ENCODE data around the gene ST8SIA5. TPM values are rescaled to one million over a fixed set of nuclear protein-coding genes. Genes with fewer than 3 reads are reported as not detected.

ST8SIA5 gene
- total RNA-seq, 1 experiment from 2014 or later: 0.54 TPM

GRCh38 chr18:46649071-46649862 is 107.6 kb downstream of the ST8SIA5 start:
- Histone ChIP-seq H3K9me2 (ENCODE audit: insufficient read depth) (no peaks in the 10 kb centered on the region), H3K27ac (ENCODE audit: low read depth, low read length) (no peak overlapping the region), H3K9me3 (ENCODE audit: control insufficient read depth in 1 of 2, insufficient read depth in 1 of 2, low read depth in 1 of 2, low read length in 2 of 2) (no peaks in the 10 kb centered on the region), H4K20me1 (ENCODE audit: insufficient read depth) (no peaks in the 10 kb centered on the region), H3K27me3 (ENCODE audit: insufficient read depth, low read length) (peaks cover 16% of the 10 kb centered on the region), H3K4me1 (ENCODE audit: control insufficient read depth in 1 of 2, insufficient read depth in 2 of 2, low read length in 2 of 2) (no peaks in the 10 kb centered on the region), H3K4me2 (ENCODE audit: low read length) (no peak overlapping the region), H3K4me3 (replicated peaks in 1 of 2; ENCODE audit: low read depth in 1 of 2, low read length in 2 of 2) (no peak overlapping the region), H3K79me2 (ENCODE audit: insufficient read depth, low read length) (no peaks in the 10 kb centered on the region), H2AFZ (ENCODE audit: low read depth, low read length, poor library complexity, severe bottlenecking) (no peak overlapping the region), H3K9ac (ENCODE audit: low read length) (no peak overlapping the region), H3K36me3 (ENCODE audit: control insufficient read depth in 1 of 2, insufficient read depth in 2 of 2, low read length in 2 of 2) (no peaks in the 10 kb centered on the region)
- ATAC-seq: no peak
- CTCF ChIA-PET: interaction anchor here (2.5 kb wide), 1 partner anchor 9 kb away, joined by 12 read pairs; no protein-coding TSS in a partner anchor
- DNase-seq (ENCODE audit: low read depth, low spot score): no peak
- POLR2A ChIA-PET: no interaction called here
- intact Hi-C loops (cut with micrococcal nuclease): no loop called here
- TF ChIP-seq CEBPB (IDR thresholded peaks at IDR 0.05; ENCODE audit: low read depth) (no peak), TCF7L2 (IDR thresholded peaks at IDR 0.05; ENCODE audit: borderline replicate concordance, extremely low read depth, insufficient read depth, insufficient read length) (no peak), SRF (IDR thresholded peaks at IDR 0.05; ENCODE audit: low read depth) (no peak), YY1 (IDR thresholded peaks at IDR 0.05; ENCODE audit: extremely low read depth, insufficient replicate concordance, low read depth, low read length) (no peak)
- BruUV-seq (replicated peaks): no TSS peak
- RAD21 ChIA-PET (ENCODE audit: low non-redundant PET in 1 of 2, low total read pairs in 2 of 2, uncharacterized antibody in 2 of 2, unreplicated experiment in 2 of 2): no interaction called here

GRCh38 chr18:46646468-46646867 is 110.4 kb downstream of the ST8SIA5 start:
- no peaks in the 10 kb centered on the region for H4K20me1 ChIP-seq (ENCODE audit: insufficient read depth)
- intact Hi-C loops (cut with micrococcal nuclease): no loop called here
- BruUV-seq (replicated peaks): no TSS peak
- no peak overlapping the region for H3K4me3 ChIP-seq (replicated peaks in 1 of 2; ENCODE audit: low read depth in 1 of 2, low read length in 2 of 2)
- no peaks in the 10 kb centered on the region for H3K4me1 ChIP-seq (ENCODE audit: control insufficient read depth in 1 of 2, insufficient read depth in 2 of 2, low read length in 2 of 2)
- ChIA-PET POLR2A (no interaction called here), CTCF (interaction anchor here (1.3 kb wide), 1 partner anchor 23 kb away, joined by 3 read pairs; no protein-coding TSS in a partner anchor), RAD21 (ENCODE audit: low non-redundant PET in 1 of 2, low total read pairs in 2 of 2, uncharacterized antibody in 2 of 2, unreplicated experiment in 2 of 2) (no interaction called here)
- H2AFZ ChIP-seq (ENCODE audit: low read depth, low read length, poor library complexity, severe bottlenecking): no peak overlapping the region
- no peaks in the 10 kb centered on the region for H3K9me2 ChIP-seq (ENCODE audit: insufficient read depth)
- H3K9ac ChIP-seq (ENCODE audit: low read length): no peak overlapping the region
- H3K27me3 ChIP-seq (ENCODE audit: insufficient read depth, low read length): peaks cover 10% of the 10 kb centered on the region
- no peaks in the 10 kb centered on the region for H3K79me2 ChIP-seq (ENCODE audit: insufficient read depth, low read length)
- no peak overlapping the region for H3K27ac ChIP-seq (ENCODE audit: low read depth, low read length)
- ATAC-seq (no peak), DNase-seq (ENCODE audit: low read depth, low spot score) (no peak)
- H3K36me3 ChIP-seq (ENCODE audit: control insufficient read depth in 1 of 2, insufficient read depth in 2 of 2, low read length in 2 of 2): no peaks in the 10 kb centered on the region
- H3K4me2 ChIP-seq (ENCODE audit: low read length): no peak overlapping the region
- TF ChIP-seq ATF3 (IDR thresholded peaks at IDR 0.05) (no peak), ELF1 (IDR thresholded peaks at IDR 0.05; ENCODE audit: borderline replicate concordance, low read depth) (no peak), EZH2 (IDR thresholded peaks at IDR 0.05) (no peak), TCF7L2 (IDR thresholded peaks at IDR 0.05; ENCODE audit: borderline replicate concordance, extremely low read depth, insufficient read depth, insufficient read length) (no peak)
- H3K9me3 ChIP-seq (ENCODE audit: control insufficient read depth in 1 of 2, insufficient read depth in 1 of 2, low read depth in 1 of 2, low read length in 2 of 2): no peaks in the 10 kb centered on the region

All from HCT116 (cell line).